HG03025 (cell line): ENCODE measurements around the gene KCNAB3.
"Not testable (repeated sequence)": the region's sequence is repeated elsewhere in the genome, so short reads cannot be mapped to it uniquely, and the experiment has no call there.

ENCODE experiments used
- ATAC-seq: cut with Tn5 transposase; IDR thresholded peaks from one replicate; pipeline ENCODE4 v1.9.1; 2021; ENCODE audit warnings: mild to moderate bottlenecking, moderate library complexity; ENCODE audit not compliant: unreplicated experiment, low FRiP score

KCNAB3 gene

DNA sequence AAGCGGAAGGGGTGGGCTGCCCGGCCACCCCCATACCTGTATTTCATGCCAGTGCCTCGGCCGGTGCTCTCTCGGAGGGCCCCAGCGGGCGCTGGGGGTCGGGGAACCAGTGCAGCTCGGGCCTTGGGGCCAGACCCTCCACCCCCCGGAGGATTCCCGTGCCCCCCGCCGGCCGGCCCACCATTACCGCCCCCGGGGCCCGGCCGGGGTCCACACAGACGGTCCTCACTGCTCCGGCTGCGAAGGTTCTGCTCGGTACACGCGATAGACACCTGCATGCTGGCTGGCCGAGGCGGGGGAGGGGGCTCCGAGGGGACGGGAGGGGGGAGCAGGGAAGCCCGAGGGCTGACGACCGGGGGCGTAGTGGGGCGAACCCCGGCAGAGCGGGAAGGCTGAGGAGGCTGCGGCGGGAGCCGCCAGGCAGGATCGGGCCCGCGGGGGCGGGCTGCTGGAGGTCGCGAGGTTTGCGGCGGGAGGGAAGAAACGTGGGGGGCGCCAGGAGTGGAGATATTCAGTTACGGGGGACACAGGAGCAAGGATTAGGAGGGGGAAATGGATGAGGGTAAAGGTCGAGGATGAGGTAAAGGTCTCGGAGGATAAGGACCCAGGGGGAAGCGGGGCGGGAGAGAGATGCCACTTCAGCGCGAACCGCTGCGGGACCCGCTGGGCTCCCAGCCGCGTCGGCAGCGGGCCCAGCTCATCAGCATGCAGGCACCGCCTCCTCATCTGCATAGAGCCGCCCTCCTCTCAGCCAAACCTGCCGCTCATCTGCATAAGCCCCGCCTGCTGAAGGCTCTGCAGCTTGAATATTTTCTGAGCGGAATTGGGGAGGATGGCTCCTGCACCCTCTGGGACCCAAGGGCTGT lies at the start of gene KCNAB3:
Gene KCNAB3 (minus strand): TSS at position 699 of the 866 bp plus-strand sequence. CDS start 421 bp downstream, at position 278.
- ATAC-seq, result no peak

GRCh38 chr17:7977805-7978204 lies 48.1 kb upstream of the KCNAB3 start:
- ATAC-seq, result no peak

GRCh38 chr17:7977039-7977438 lies 47.4 kb upstream of the KCNAB3 start:
- no peak for ATAC-seq

DNA sequence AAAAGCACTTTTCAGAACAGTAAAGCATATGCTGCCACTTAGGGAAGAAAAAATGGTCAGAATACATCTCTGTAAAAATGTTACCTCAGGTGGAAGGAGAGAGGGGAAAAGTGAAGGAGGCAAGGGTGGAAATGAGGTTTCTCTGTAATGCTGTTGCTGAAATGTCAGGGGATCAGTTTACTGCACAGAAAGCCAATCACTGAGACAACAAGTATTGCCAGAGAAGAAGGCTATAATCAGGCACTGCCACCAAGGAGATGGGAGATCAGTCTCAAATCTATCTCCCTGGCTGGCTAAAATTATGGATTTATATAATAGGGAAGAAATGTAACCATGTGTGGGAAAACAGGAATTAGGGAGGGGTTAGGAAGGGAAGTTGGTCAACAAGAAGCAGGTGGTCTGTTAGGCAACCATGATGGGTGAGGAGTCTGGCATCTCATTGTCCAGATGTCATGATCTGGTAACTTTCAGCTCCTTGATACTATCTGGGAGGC lies 45.0 kb upstream of the KCNAB3 start:
- no peak for ATAC-seq

GRCh38 chr17:7972131-7972785 lies 42.6 kb upstream of the KCNAB3 start:
- ATAC-seq, result no peak

DNA sequence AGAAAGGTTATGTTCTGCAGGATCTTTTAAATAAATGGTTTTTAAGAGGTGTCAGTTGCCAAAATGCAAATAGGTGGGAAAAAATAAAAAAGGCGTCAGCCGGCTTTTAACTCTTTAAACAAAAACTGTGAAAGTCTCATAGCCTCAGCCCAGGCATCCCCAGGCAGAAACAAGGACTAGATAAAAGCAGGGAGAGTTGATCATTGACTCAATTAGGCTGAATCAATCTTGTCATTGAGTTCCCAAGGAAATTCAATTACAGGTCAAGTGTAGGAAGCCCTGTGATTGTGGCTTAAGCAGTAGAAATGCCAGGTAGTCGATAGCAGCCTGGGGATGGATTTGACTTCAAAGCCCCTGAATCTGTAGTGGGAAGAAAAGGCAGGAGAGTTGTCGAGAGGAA lies 42.0 kb upstream of the KCNAB3 start:
- no peak for ATAC-seq

DNA sequence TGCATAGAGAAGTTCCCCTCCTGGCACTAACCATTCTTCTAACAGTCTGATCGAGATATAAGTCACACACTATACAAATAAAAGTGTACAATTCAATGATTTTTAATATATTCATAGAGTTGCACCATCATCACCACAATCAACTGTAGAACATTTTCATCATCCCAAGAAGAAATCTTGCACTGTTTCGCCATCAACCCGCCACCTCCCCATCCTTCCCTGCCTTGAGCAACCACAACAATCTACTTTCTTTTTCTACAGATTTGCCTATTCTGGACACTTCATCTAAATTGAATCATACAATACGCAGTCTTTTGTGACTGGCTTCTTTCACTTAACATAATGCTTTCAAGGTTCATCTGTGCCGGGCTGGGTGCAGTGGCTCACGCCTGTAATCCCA lies 39.8 kb upstream of the KCNAB3 start:
- ATAC-seq, result no peak

GRCh38 chr17:7967751-7968150 lies 38.1 kb upstream of the KCNAB3 start:
- no peak for ATAC-seq

GRCh38 chr17:7961421-7961820 lies 31.8 kb upstream of the KCNAB3 start:
- no peak for ATAC-seq

DNA sequence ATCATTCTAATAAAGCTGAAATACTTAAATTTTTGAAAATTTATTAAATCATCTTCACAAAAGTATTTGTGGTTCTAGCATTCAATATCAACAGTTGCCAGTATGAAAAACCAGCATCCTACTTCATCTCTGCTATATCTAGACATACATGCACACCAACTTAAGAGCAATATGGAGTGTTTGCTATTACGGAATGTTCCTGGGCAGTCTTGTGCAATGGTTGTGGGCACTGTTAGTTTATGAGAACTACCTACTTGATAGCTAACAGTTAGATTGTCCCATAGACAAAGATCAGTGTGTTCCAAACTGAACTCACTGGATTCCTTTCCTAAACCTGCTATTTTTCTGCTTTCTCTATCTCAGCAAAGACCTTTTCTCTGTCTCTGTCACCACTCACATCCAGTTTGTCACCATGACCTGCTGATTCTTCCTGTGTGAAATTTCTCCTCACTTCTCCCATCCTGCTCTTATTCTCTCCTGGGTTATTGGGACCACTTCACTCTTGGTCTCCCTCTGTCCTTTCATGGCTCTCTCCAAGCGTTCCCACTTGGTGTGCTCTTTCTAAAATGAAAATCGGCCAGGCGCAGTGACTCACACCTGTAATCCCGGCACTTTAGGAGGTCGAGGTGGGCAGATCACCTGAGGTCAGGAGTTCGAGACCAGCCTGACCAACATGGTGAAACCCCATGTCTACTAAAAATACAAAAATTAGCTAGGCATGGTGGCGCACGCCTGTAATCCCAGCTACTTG lies 30.0 kb upstream of the KCNAB3 start:
- ATAC-seq, result no peak

GRCh38 chr17:7956228-7956965 lies 26.7 kb upstream of the KCNAB3 start:
- no peak for ATAC-seq

DNA sequence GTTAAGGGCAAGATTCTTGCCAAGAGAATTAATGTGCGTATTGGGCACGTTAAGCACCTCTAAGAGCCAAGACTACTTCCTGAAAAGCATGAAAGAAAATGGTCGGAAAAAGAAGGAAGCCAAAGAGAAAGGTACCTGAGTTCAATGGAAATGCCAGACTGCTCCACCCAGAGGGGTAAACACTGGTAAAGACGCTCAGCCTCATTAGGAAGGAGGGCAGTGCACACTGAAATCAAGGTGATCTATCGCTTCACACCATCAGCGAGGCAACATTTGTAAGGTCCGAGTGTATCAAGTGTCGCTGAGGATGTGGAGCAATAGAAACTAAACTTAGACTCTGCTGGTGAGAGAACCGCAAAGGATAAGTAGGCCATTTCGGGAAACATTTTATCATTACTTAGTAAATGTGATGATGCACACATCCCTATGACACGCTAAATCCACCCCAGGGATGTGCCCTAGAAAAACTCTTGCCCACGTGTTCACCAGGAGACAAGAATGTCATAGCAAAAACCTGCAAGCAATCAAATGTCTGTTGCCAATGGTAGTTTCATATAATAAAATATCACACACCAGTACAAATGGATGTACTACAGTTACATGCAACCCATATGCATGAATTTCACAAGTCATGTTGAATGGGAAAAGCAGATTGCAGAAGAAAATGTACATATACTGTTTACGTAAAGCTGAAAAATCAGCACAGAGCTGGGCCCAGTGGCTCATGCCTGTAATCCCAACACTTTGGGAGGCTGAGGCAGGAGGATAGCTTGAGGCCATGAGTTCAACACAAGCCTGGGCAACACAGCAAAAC lies 26.0 kb upstream of the KCNAB3 start:
- no peak for ATAC-seq

DNA sequence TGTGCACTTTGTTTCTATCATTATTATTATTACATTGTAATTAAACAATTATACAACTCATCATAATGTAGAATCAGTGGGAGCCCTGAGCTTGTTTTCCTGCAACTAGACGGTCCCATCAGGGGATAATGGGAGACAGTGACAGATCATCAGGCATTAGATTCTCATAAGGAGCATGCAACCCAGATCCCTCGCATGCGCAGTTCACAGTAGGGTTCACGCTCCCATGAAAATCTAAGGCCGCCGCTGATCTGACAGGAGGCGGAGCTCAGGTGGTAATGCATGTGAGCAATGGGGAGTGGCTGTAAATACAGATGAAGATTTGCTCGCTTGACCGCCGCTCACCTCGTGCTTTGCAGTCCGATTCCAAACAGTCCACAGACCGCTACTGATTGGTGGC lies 23.6 kb upstream of the KCNAB3 start:
- not testable (repeated sequence) for ATAC-seq

DNA sequence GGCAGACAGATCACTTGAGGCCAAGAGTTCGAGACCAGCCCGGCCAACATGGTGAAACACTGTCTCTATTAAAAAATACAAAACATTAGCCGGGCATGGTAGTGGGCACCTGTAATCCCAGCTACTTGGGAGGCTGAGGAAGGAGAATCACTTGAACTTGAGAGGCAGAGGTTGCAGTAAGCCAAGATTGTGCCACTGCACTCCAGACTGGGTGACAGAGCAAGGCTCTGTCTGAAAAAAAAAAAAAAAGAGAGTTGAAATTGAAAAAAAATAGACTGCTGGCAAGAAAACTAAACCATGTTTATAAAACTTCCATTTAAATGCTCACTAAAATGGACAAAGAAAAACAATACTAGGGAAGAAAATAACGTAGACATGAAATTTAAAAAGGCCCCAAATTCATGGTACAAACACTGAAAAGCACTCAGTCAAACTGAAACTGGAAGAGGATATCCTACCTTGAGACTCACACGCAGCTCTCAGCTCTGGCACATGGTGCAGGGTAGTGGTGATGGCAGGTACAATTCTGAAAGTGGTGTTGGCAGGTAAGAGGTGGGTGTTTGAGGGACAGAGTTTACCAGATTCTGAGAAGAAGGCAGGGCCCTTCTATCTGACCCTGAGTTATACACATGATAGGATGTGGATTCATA lies 21.6 kb upstream of the KCNAB3 start:
- ATAC-seq, result no peak

DNA sequence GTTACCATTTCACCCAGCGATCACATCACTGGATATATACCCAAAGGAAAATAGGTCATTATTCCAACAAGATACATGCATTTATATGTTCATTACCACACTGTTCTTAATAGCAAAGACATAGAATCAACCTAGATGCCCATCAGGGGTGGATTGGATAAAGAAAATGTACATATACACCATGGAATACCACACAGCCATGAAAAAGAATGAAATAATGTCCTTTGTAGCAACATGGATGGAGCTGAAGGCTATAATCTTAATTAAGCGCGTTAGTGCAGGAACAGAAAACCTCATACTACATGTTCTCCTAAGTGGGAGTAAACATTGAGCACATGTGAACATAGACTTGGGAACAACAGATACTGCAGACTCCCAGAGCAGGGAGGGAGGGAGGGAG lies 20.9 kb upstream of the KCNAB3 start:
- no peak for ATAC-seq

- no peak for ATAC-seq
Observed at GRCh38 chr17:7947651-7948050, 18.0 kb upstream of the KCNAB3 start.

- ATAC-seq, result no peak
Observed at GRCh38 chr17:7946441-7946840, 16.8 kb upstream of the KCNAB3 start.

GRCh38 chr17:7945651-7946050 lies 16.0 kb upstream of the KCNAB3 start:
- no peak for ATAC-seq

GRCh38 chr17:7944326-7944725 lies 14.7 kb upstream of the KCNAB3 start:
- ATAC-seq, result no peak
